ENCODE results near the gene TCP10L. TPM values are rescaled to one million over a fixed set of nuclear protein-coding genes. Genes with fewer than 3 reads are reported as not detected.
"Not testable (repeated sequence)": the region's sequence is repeated elsewhere in the genome, so short reads cannot be mapped to it uniquely, and the experiment has no call there.

TCP10L gene
- total RNA-seq, 1 donor from 2014 or later, result 1.5 TPM

- Mint-ChIP-seq H3K9me3 (peaks cover 26% of the 10 kb centered on the region), H3K27ac (no peak overlapping the region), H3K4me3 (no peak overlapping the region), H3K4me1 (peaks cover 7% of the 10 kb centered on the region), H3K27me3 (ENCODE audit: low read depth) (no peaks in the 10 kb centered on the region), H3K36me3 (peaks cover 22% of the 10 kb centered on the region)
- DNase-seq (ENCODE audit: low spot score in 2 of 2, unreplicated experiment in 2 of 2), result no peak
- no peak for TF ChIP-seq CTCF (IDR thresholded peaks at IDR 0.05; ENCODE audit: unreplicated experiment)
Observed at GRCh38 chr21:32566741-32567389, 18.5 kb downstream of the TCP10L start.

GRCh38 chr21:32565856-32566465 lies 19.4 kb downstream of the TCP10L start:
- H3K36me3 Mint-ChIP-seq, result peaks cover 22% of the 10 kb centered on the region
- H3K4me1 Mint-ChIP-seq, result peaks cover 7% of the 10 kb centered on the region
- no peak overlapping the region for H3K27ac Mint-ChIP-seq
- H3K27me3 Mint-ChIP-seq (ENCODE audit: low read depth), result no peaks in the 10 kb centered on the region
- DNase-seq (ENCODE audit: low spot score in 2 of 2, unreplicated experiment in 2 of 2), result no peak
- H3K4me3 Mint-ChIP-seq, result no peak overlapping the region
- no peak for TF ChIP-seq CTCF (IDR thresholded peaks at IDR 0.05; ENCODE audit: unreplicated experiment)
- H3K9me3 Mint-ChIP-seq, result peaks cover 26% of the 10 kb centered on the region

GRCh38 chr21:32562915-32563314 lies 22.4 kb downstream of the TCP10L start:
- no peaks in the 10 kb centered on the region for H3K27me3 Mint-ChIP-seq (ENCODE audit: low read depth)
- H3K36me3 Mint-ChIP-seq, result peaks cover 22% of the 10 kb centered on the region
- H3K4me3 Mint-ChIP-seq, result no peak overlapping the region
- no peak for DNase-seq (ENCODE audit: low spot score in 2 of 2, unreplicated experiment in 2 of 2)
- no peak for TF ChIP-seq CTCF (IDR thresholded peaks at IDR 0.05; ENCODE audit: unreplicated experiment)
- H3K27ac Mint-ChIP-seq, result no peak overlapping the region
- no peaks in the 10 kb centered on the region for H3K4me1 Mint-ChIP-seq
- H3K9me3 Mint-ChIP-seq, result peaks cover 26% of the 10 kb centered on the region

GRCh38 chr21:32562426-32562825 lies 22.9 kb downstream of the TCP10L start:
- TF ChIP-seq CTCF (IDR thresholded peaks at IDR 0.05; ENCODE audit: unreplicated experiment), result no peak
- no peak overlapping the region for H3K27ac Mint-ChIP-seq
- H3K9me3 Mint-ChIP-seq, result peaks cover 26% of the 10 kb centered on the region
- no peak overlapping the region for H3K4me3 Mint-ChIP-seq
- DNase-seq (ENCODE audit: low spot score in 2 of 2, unreplicated experiment in 2 of 2), result no peak
- peaks cover 22% of the 10 kb centered on the region for H3K36me3 Mint-ChIP-seq
- no peaks in the 10 kb centered on the region for H3K27me3 Mint-ChIP-seq (ENCODE audit: low read depth)
- H3K4me1 Mint-ChIP-seq, result no peaks in the 10 kb centered on the region

GRCh38 chr21:32561476-32561875 lies 23.8 kb downstream of the TCP10L start:
- Mint-ChIP-seq H3K9me3 (peaks cover 25% of the 10 kb centered on the region), H3K36me3 (peaks cover 19% of the 10 kb centered on the region)
- not testable (repeated sequence) for DNase-seq (ENCODE audit: low spot score in 2 of 2, unreplicated experiment in 2 of 2); H3K4me1 Mint-ChIP-seq; H3K4me3 Mint-ChIP-seq; H3K27me3 Mint-ChIP-seq (ENCODE audit: low read depth); H3K27ac Mint-ChIP-seq

- H3K27me3 Mint-ChIP-seq (ENCODE audit: low read depth), result no peaks in the 10 kb centered on the region
- TF ChIP-seq CTCF (IDR thresholded peaks at IDR 0.05; ENCODE audit: unreplicated experiment), result no peak
- no peak overlapping the region for H3K4me3 Mint-ChIP-seq
- no peak for DNase-seq (ENCODE audit: low spot score in 2 of 2, unreplicated experiment in 2 of 2)
- peaks cover 13% of the 10 kb centered on the region for H3K36me3 Mint-ChIP-seq
- peaks cover 20% of the 10 kb centered on the region for H3K9me3 Mint-ChIP-seq
- no peak overlapping the region for H3K27ac Mint-ChIP-seq
- no peaks in the 10 kb centered on the region for H3K4me1 Mint-ChIP-seq
Observed at GRCh38 chr21:32560896-32561295, 24.4 kb downstream of the TCP10L start.
